ENCODE results near the gene C4A. TPM values are rescaled to one million over a fixed set of nuclear protein-coding genes. Genes with fewer than 3 reads are reported as not detected.

C4A gene
- total RNA-seq, 1 experiment from 2014 or later = 1.6 TPM

Small RNA genes lying within 50 kb of the gene (small RNA-seq; reads per million reads assigned to genes)
- gene AL645922.1 = 0 reads per million in 2 experiments

Other genes starting within 250 kb of the C4A start
- gene CLIC1, start 245.5 kb upstream of the C4A start, total RNA-seq (2014; rRNA removed; shearing (Covaris generic)) = 466 and 467 TPM in 2 replicates
- gene MSH5, start 242.1 kb upstream of the C4A start, total RNA-seq (2014; rRNA removed; shearing (Covaris generic)) = 16.1 and 17.5 TPM in 2 replicates
- 1.1 and 1.7 TPM in 2 replicates for gene SAPCD1, start 219.4 kb upstream of the C4A start, total RNA-seq (2014; rRNA removed; shearing (Covaris generic))
- gene VWA7, start 204.7 kb upstream of the C4A start, total RNA-seq (2014; rRNA removed; shearing (Covaris generic)) = not detected in 2 replicates
- 38.9 and 53.0 TPM in 2 replicates for gene VARS1, start 186.3 kb upstream of the C4A start, total RNA-seq (2014; rRNA removed; shearing (Covaris generic))
- gene LSM2, start 175.1 kb upstream of the C4A start, total RNA-seq (2014; rRNA removed; shearing (Covaris generic)) = 45.6 and 47.0 TPM in 2 replicates
- gene HSPA1L, start 166.8 kb upstream of the C4A start, total RNA-seq (2014; rRNA removed; shearing (Covaris generic)) = 0.29 TPM in 2 replicates
- gene HSPA1A, start 166.5 kb upstream of the C4A start, total RNA-seq (2014; rRNA removed; shearing (Covaris generic)) = 7.1 and 8.2 TPM in 2 replicates
- gene HSPA1B, start 154.3 kb upstream of the C4A start, total RNA-seq (2014; rRNA removed; shearing (Covaris generic)) = 104 TPM in 2 replicates
- 213 and 215 TPM in 2 replicates for gene NEU1, start 119.2 kb upstream of the C4A start, total RNA-seq (2014; rRNA removed; shearing (Covaris generic))
- not detected in 2 replicates for gene SLC44A4, start 103.1 kb upstream of the C4A start, total RNA-seq (2014; rRNA removed; shearing (Covaris generic))
- gene EHMT2, start 84.4 kb upstream of the C4A start, total RNA-seq (2014; rRNA removed; shearing (Covaris generic)) = 39.4 and 47.7 TPM in 2 replicates
- gene ZBTB12, start 80.0 kb upstream of the C4A start, total RNA-seq (2014; rRNA removed; shearing (Covaris generic)) = 1.3 and 2.2 TPM in 2 replicates
- 9.4 and 10.1 TPM in 2 replicates for gene C2, start 54.3 kb upstream of the C4A start, total RNA-seq (2014; rRNA removed; shearing (Covaris generic))
- not detected in 2 replicates for gene CFB, start 36.0 kb upstream of the C4A start, total RNA-seq (2014; rRNA removed; shearing (Covaris generic))
- 81.9 and 91.0 TPM in 2 replicates for gene NELFE, start 23.1 kb upstream of the C4A start, total RNA-seq (2014; rRNA removed; shearing (Covaris generic))
- 21.4 and 28.3 TPM in 2 replicates for gene SKIC2, start 22.9 kb upstream of the C4A start, total RNA-seq (2014; rRNA removed; shearing (Covaris generic))
- 5.2 and 9.2 TPM in 2 replicates for gene DXO, start 9.9 kb upstream of the C4A start, total RNA-seq (2014; rRNA removed; shearing (Covaris generic))
- gene C4B, start 32.7 kb downstream of the C4A start, total RNA-seq (2014; rRNA removed; shearing (Covaris generic)) = 0.45 and 2.2 TPM in 2 replicates
- not detected in 2 replicates for gene CYP21A2, start 56.4 kb downstream of the C4A start, total RNA-seq (2014; rRNA removed; shearing (Covaris generic))
- gene TNXB, start 127.3 kb downstream of the C4A start, total RNA-seq (2014; rRNA removed; shearing (Covaris generic)) = 0.37 TPM in 1 of 2 replicates, not detected in the other
- gene ATF6B, start 146.2 kb downstream of the C4A start, total RNA-seq (2014; rRNA removed; shearing (Covaris generic)) = 15.1 and 15.3 TPM in 2 replicates
- gene FKBPL, start 148.2 kb downstream of the C4A start, total RNA-seq (2014; rRNA removed; shearing (Covaris generic)) = 8.1 and 8.7 TPM in 2 replicates
- 0.16 and 0.21 TPM in 2 replicates for gene PRRT1, start 169.9 kb downstream of the C4A start, total RNA-seq (2014; rRNA removed; shearing (Covaris generic))
- gene PPT2, start 172.1 kb downstream of the C4A start, total RNA-seq (2014; rRNA removed; shearing (Covaris generic)) = 73.5 and 109 TPM in 2 replicates
- gene EGFL8, start 182.5 kb downstream of the C4A start, total RNA-seq (2014; rRNA removed; shearing (Covaris generic)) = 11.4 and 15.0 TPM in 2 replicates
- 77.8 and 85.2 TPM in 2 replicates for gene AGPAT1, start 194.0 kb downstream of the C4A start, total RNA-seq (2014; rRNA removed; shearing (Covaris generic))
- gene RNF5, start 196.3 kb downstream of the C4A start, total RNA-seq (2014; rRNA removed; shearing (Covaris generic)) = 23.9 and 29.5 TPM in 2 replicates
- gene AGER, start 202.2 kb downstream of the C4A start, total RNA-seq (2014; rRNA removed; shearing (Covaris generic)) = 0.35 and 0.85 TPM in 2 replicates
- 16.7 and 17.7 TPM in 2 replicates for gene PBX2, start 208.1 kb downstream of the C4A start, total RNA-seq (2014; rRNA removed; shearing (Covaris generic))
- gene GPSM3, start 210.6 kb downstream of the C4A start, total RNA-seq (2014; rRNA removed; shearing (Covaris generic)) = 3.3 and 5.4 TPM in 2 replicates
- gene NOTCH4, start 242.0 kb downstream of the C4A start, total RNA-seq (2014; rRNA removed; shearing (Covaris generic)) = 1.7 TPM in 2 replicates